ENCODE measurements around the gene SSNA1. TPM values are rescaled to one million over a fixed set of nuclear protein-coding genes. Genes with fewer than 3 reads are reported as not detected.

The SSNA1 gene
- total and polyA plus RNA-seq, 9 of the 15 experiments (the other 6 are each of a cell fraction or from before 2014, with no cell fraction given), result 1.9 to 130 (median 57.1) TPM

DNA sequence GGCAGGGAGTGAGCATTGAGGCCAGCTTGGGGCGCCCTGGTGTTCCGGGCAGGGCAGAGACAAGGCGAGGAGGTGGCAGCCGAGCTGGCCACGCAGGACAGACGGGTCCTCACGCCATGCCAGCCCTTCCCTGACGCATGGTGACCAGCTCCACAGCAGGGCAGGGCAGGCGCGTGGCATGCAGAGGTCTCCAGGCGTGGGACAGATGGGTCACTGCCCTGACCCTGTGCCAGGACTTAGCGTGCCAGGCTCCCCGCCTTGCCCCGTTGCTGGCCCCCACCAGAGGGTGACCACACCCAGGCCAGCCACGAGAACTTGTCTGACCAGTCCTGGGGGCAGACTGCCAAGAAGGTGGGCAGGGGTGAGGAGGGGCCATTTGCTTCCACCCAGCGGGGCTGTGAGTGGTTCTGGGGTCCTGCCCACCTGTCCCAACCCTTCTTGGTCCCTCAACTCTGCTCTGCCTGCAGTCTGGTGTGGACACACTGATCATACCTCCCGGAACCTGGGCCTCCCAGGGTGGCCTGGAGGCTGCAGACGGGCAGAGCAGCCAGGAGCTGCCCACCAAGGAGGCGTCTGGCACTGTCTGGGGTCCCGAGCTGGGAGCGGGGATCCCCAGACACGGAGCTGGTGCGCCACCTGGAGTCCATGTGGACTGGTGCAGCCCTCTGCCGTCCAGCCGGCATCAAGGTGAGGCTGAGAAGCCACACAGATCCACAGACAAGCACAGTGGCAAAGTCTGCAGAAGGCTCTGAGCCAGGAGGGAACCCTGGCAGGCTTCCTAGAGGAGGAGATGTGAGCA is 38.8 kb downstream of the SSNA1 start, which contains the start of gene RNF224 (continued):
- no peak for TF ChIP-seq CSDE1 (IDR thresholded peaks at IDR 0.05)
- TF ChIP-seq HDGF (IDR thresholded peaks at IDR 0.05), result peak; percentile 90; the same call in 1 of the 2 replicates
- TF ChIP-seq, protein P1, sequence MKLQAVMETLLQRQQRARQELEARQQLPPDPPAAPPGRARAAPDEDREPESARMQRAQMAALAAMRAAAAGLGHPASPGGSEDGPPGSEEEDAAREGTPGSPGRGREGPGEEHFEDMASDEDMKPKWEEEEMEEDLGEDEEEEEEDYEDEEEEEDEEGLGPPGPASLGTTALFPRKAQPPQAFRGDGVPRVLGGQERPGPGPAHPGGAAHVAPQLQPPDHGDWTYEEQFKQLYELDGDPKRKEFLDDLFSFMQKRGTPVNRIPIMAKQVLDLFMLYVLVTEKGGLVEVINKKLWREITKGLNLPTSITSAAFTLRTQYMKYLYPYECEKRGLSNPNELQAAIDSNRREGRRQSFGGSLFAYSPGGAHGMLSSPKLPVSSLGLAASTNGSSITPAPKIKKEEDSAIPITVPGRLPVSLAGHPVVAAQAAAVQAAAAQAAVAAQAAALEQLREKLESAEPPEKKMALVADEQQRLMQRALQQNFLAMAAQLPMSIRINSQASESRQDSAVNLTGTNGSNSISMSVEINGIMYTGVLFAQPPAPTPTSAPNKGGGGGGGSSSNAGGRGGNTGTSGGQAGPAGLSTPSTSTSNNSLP (IDR thresholded peaks at IDR 0.05; ENCODE audit: borderline replicate concordance, low read depth, low read length), result no peak
- TF ChIP-seq, protein P2, sequence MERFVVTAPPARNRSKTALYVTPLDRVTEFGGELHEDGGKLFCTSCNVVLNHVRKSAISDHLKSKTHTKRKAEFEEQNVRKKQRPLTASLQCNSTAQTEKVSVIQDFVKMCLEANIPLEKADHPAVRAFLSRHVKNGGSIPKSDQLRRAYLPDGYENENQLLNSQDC (CRISPR knock-in tag; IDR thresholded peaks at IDR 0.05), result no peak
- TF ChIP-seq, protein P3, sequence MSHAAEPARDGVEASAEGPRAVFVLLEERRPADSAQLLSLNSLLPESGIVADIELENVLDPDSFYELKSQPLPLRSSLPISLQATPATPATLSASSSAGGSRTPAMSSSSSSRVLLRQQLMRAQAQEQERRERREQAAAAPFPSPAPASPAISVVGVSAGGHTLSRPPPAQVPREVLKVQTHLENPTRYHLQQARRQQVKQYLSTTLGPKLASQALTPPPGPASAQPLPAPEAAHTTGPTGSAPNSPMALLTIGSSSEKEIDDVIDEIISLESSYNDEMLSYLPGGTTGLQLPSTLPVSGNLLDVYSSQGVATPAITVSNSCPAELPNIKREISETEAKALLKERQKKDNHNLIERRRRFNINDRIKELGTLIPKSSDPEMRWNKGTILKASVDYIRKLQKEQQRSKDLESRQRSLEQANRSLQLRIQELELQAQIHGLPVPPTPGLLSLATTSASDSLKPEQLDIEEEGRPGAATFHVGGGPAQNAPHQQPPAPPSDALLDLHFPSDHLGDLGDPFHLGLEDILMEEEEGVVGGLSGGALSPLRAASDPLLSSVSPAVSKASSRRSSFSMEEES (CRISPR knock-in tag; IDR thresholded peaks at IDR 0.05), result no peak
- no peak for TF ChIP-seq MCM5 (IDR thresholded peaks at IDR 0.05; ENCODE audit: low read depth)
- peak; percentile 97 for TF ChIP-seq SMC3 (conservative IDR thresholded peaks at IDR 0.05; ENCODE audit: insufficient read depth, low read depth, low read length)
- no peak for TF ChIP-seq CBFA2T3 (IDR thresholded peaks at IDR 0.05)
- TF ChIP-seq, protein P4, sequence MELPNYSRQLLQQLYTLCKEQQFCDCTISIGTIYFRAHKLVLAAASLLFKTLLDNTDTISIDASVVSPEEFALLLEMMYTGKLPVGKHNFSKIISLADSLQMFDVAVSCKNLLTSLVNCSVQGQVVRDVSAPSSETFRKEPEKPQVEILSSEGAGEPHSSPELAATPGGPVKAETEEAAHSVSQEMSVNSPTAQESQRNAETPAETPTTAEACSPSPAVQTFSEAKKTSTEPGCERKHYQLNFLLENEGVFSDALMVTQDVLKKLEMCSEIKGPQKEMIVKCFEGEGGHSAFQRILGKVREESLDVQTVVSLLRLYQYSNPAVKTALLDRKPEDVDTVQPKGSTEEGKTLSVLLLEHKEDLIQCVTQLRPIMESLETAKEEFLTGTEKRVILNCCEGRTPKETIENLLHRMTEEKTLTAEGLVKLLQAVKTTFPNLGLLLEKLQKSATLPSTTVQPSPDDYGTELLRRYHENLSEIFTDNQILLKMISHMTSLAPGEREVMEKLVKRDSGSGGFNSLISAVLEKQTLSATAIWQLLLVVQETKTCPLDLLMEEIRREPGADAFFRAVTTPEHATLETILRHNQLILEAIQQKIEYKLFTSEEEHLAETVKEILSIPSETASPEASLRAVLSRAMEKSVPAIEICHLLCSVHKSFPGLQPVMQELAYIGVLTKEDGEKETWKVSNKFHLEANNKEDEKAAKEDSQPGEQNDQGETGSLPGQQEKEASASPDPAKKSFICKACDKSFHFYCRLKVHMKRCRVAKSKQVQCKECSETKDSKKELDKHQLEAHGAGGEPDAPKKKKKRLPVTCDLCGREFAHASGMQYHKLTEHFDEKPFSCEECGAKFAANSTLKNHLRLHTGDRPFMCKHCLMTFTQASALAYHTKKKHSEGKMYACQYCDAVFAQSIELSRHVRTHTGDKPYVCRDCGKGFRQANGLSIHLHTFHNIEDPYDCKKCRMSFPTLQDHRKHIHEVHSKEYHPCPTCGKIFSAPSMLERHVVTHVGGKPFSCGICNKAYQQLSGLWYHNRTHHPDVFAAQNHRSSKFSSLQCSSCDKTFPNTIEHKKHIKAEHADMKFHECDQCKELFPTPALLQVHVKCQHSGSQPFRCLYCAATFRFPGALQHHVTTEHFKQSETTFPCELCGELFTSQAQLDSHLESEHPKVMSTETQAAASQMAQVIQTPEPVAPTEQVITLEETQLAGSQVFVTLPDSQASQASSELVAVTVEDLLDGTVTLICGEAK (IDR thresholded peaks at IDR 0.05), result no peak
- TF ChIP-seq, protein P4 (CRISPR knock-in tag; IDR thresholded peaks at IDR 0.05), result no peak
- TF ChIP-seq, protein P5, sequence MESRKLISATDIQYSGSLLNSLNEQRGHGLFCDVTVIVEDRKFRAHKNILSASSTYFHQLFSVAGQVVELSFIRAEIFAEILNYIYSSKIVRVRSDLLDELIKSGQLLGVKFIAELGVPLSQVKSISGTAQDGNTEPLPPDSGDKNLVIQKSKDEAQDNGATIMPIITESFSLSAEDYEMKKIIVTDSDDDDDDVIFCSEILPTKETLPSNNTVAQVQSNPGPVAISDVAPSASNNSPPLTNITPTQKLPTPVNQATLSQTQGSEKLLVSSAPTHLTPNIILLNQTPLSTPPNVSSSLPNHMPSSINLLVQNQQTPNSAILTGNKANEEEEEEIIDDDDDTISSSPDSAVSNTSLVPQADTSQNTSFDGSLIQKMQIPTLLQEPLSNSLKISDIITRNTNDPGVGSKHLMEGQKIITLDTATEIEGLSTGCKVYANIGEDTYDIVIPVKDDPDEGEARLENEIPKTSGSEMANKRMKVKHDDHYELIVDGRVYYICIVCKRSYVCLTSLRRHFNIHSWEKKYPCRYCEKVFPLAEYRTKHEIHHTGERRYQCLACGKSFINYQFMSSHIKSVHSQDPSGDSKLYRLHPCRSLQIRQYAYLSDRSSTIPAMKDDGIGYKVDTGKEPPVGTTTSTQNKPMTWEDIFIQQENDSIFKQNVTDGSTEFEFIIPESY (CRISPR knock-in tag; IDR thresholded peaks at IDR 0.05), result peak; percentile 73; the same call in 1 of the 2 replicates
- no peak for TF ChIP-seq MED1 (CRISPR knock-in tag; IDR thresholded peaks at IDR 0.05; ENCODE audit: borderline replicate concordance)
